GM23248 (cell line): Measurements from ENCODE around the gene RASAL3.

ENCODE experiments used
- EZH2 ChIP-seq: fragments of 200-600 bp; sonication (generic); IDR thresholded peaks from 2 replicates; pipeline ENCODE4 v1.6.1; 2018; ENCODE audit warnings: antibody characterized with exemption, mild to moderate bottlenecking; ENCODE audit not compliant: insufficient read depth, poor library complexity, severe bottlenecking
- EZH2phosphoT487 ChIP-seq: fragments of 200-600 bp; sonication (generic); IDR thresholded peaks from 2 replicates; pipeline ENCODE4 v1.6.1; 2018; ENCODE audit warnings: antibody characterized with exemption, moderate library complexity, mild to moderate bottlenecking, low read depth; ENCODE audit not compliant: insufficient read depth

GRCh38 chr19:15429825-15430467 is 34.4 kb downstream of the RASAL3 start:
- TF ChIP-seq EZH2phosphoT487 (no peak), EZH2 (no peak)
